Activated CD4-positive, alpha-beta T cell treated with anti-CD3 and anti-CD28 coated beads for 1 hour (primary cell): ENCODE results near the gene SLX4.

Experiments used
- DNase-seq: peaks from one replicate; pipeline ENCODE4 v3.0.0-alpha.2; 2020

SLX4 gene

DNA sequence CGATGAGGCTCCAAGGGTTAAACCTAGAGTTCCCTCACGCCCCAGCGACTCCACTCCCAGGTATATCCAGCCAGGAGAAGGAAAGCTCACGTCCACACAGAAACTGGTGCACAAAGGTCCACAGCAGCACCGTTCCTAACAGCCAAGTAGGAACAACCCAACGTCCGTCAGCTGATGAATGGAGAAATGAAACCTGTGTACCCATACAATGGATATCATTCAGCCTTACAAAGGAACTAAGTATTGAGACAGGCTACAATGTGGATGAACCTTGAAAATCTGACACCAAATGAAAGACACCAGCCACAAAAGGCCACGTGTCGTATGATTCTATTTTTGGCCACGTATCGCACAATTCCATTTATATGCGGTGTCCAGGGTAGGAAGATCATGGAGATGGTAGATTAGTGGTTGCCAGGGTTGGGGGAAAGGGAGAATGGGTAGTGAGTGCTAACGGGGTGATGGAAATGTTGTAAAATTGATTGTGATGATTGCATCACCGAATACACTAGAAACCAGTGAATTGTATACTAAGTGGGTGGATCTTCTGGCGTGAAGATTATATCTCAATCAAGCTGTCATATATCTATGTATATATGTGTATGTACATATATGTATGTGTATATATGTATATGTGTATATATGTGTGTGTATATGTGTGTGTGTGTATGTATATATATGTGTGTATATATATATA, 64.3 kb downstream of the SLX4 start:
- no peak for DNase-seq

DNA sequence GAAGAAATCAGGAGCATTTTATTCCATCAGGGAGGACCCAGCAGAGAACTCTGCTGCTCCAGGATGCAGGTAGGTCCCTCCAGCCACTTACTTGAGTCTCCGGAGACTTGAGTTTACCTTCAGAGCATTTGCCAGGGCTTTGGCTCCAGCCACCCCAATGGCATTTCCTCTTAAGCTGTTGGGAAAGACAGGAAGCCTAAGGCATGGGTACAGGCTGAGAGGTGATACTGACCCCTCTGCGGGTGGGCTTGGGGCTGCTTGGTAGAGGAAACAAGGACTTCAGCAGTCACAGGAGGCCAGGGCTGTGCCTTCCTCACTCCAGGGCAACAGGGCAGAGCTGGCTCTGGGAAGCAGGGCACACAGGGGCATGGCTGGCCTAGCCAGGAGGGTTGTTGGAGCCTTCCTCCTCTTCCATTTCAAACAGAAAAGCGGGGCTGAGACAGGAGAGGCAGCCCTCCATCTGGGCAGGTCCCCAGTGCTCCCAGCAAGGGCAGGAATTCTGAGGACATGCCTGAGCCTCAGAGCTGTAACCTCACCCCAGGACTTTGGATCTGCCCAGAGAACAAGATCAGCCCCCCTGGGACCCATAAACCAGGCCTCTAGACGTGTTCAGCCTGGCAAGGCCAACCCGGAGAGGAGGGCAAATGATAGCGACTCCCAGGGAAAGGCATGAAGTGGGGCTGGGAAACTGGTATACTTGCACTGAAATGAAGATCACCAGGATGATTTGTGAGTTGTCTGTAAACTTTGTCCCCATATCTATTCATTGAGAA, 68.6 kb downstream of the SLX4 start:
- no peak for DNase-seq

DNA sequence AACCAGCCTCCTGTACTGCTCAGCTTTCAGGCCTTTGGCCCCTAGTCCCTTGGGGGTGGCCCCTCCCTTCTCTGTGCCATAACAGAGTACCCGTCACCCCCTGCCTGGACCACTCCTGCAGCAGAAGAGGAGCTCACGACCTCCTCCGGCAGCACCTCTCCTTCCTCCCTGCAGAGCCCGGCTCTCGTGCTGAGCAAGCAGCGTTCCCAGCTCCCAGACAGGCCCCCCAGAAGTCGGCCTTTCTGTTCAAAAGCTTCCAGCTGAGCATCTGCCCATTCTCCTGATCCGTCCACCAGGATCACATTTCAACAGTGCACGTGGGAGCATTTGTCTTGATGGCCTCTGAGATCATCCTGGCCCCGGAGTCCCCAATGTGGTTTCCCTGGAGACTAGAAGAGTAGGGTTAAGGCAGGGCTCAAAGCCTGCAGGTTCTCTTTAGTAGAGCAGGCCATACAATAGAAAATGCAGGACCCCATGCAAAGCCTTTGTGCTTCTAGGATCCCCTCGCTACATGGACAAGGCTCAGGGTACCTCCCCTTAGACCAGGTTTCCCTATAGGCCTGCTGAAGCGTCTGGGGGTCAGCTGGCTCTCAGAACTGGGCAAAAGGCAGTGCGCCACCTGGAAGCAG, 69.8 kb downstream of the SLX4 start:
- DNase-seq, result no peak

DNA sequence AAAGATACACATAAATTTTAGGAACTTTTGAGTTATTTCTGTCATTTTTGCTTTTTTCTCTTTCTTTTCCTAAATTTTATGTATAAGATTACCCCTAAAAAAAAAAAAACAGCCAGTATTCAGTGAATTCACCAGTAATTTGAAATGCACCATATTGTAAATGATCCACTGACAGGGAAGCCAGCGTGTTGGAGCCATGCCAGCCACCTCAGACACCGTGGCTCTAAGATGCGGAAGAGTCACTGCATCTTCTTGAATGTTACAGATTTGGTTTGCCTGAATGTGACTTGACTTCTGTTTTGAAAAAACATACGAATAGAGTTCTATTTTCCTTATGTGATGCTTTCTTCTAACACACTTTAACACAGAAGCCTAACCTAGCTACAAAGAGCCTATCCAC, 73.2 kb downstream of the SLX4 start:
- DNase-seq, result no peak

DNA sequence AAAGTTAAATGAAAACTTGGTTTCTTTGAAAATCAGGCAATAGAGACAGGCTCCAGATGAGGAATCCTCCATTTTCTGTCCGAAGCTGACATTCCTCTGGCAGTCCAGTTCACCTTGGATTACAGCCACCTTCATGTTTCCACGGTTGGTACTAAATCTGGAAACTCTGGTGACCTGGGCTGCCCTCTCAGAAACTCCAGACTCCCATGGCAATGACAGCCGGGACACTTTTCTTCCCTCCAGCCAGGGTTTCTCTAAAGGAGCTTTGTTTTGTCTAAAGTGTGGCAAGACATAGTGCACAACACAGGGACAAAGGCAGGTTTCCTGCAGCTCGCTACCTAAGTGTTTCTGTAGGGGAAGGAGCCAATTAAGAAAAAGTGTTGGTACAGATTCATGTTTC, 74.6 kb downstream of the SLX4 start:
- DNase-seq, result no peak

DNA sequence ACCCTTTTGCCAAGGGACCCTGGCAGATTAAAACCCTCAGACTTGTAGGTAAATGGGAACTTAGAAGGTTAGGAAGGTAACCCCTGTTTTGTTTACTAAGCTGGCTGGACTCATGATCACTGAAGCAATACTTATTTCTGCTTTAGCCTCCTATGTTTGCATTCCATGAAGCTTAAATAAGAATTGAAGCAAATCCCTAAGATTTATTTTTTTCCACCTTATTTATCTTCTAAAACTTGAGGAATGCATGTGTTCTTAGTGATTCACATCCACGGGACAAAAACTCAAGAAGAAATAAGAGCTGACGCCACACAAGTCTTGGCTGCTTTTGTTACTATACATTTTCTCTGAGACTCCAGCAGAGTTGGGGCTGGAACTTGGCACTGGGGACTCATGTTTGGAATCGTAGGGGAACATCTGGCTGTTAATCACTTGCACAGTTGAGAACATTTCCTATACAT, 75.1 kb downstream of the SLX4 start:
- DNase-seq, result no peak

DNA sequence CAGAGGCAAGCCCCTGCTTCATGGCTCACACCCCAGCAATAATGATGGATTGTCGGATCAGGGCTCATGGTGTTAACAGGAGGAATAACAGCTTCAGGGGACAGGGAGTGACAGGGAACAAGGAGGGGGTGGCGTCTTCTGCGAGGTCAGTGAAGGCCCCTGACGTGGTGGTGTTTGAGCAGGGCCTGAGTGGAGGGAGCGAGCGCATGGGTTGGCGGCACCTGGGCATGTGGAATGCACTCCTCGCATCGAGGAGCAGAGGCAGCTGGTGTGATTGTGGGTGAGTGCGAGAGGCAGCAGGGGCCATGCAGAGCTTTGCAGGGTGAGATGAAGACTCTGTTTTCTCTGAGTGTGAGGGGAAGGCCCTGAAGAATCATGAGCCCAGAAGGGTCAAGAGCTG, 77.3 kb downstream of the SLX4 start:
- no peak for DNase-seq

DNA sequence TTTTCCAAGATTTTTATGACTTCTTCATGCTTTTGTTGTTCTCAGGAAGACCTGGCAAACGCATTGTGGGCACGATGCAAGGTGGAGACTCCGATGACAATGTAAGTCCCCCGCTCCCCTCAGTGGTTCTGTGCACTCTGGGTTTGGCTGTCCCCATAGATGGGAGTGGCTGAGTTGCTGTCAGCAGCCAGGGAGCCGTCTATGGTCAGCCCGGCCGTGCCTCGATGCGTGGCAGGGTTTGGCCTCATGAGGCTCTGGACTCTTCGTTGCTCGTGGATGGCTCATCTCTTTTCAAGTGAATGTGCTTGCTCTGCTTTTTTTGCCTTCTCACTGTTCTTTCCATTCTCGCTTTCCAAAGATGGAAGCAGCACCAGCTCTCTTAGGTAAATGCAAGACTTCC, 78.7 kb downstream of the SLX4 start:
- DNase-seq, result no peak
